ENCODE results near the gene PTPN12.

PTPN12 gene

GRCh38 chr7:77542895-77543294 lies 5.8 kb downstream of the PTPN12 start:
- ChIA-PET CTCF (interaction anchor here (0.6 kb wide), 1 partner anchor 397 kb away, joined by 5 read pairs; no protein-coding TSS in a partner anchor), POLR2A (ENCODE audit: low non-redundant PET) (interaction anchor here (0.6 to 0.7 kb wide), 2 partner anchors 54 to 80 kb away, joined by 4 to 8 read pairs; no protein-coding TSS in a partner anchor)
- TF ChIP-seq CTCF (conservative IDR thresholded peaks at IDR 0.05; ENCODE audit: low read depth) = no peak
- DNase-seq (ENCODE audit: low spot score) = no peak
- no peak overlapping the region for H3K27ac ChIP-seq

- ChIA-PET CTCF (interaction anchor here (0.6 kb wide), 2 partner anchors 216 to 1225 kb away, joined by 3 read pairs; no protein-coding TSS in a partner anchor), POLR2A (ENCODE audit: low non-redundant PET) (no interaction called here)
- H3K27ac ChIP-seq = no peak overlapping the region
- no peak for TF ChIP-seq CTCF (conservative IDR thresholded peaks at IDR 0.05; ENCODE audit: low read depth)
- no peak for DNase-seq (ENCODE audit: low spot score)
Measured at GRCh38 chr7:77543910-77544309, 6.8 kb downstream of the PTPN12 start.

GRCh38 chr7:77544518-77544917 lies 7.4 kb downstream of the PTPN12 start:
- CTCF ChIA-PET = interaction anchor here (0.6 kb wide), 1 partner anchor 1226 kb away, joined by 3 read pairs; no protein-coding TSS in a partner anchor
- POLR2A ChIA-PET (ENCODE audit: low non-redundant PET) = no interaction called here
- TF ChIP-seq CTCF (conservative IDR thresholded peaks at IDR 0.05; ENCODE audit: low read depth) = no peak
- H3K27ac ChIP-seq = no peak overlapping the region
- no peak for DNase-seq (ENCODE audit: low spot score)

- ChIA-PET CTCF (interaction anchor here (0.9 kb wide), 1 partner anchor 34 kb away, joined by 3 read pairs; no protein-coding TSS in a partner anchor), POLR2A (ENCODE audit: low non-redundant PET) (no interaction called here)
- TF ChIP-seq CTCF (conservative IDR thresholded peaks at IDR 0.05; ENCODE audit: low read depth) = no peak
- H3K27ac ChIP-seq = no peak overlapping the region
- DNase-seq (ENCODE audit: low spot score) = no peak
Measured at GRCh38 chr7:77548206-77548605, 11.1 kb downstream of the PTPN12 start.

GRCh38 chr7:77549106-77549870 lies 12.2 kb downstream of the PTPN12 start:
- CTCF ChIA-PET = interaction anchor here (1.2 kb wide), 1 partner anchor 9 kb away, joined by 4 read pairs; no protein-coding TSS in a partner anchor
- no peak for TF ChIP-seq CTCF (conservative IDR thresholded peaks at IDR 0.05; ENCODE audit: low read depth)
- POLR2A ChIA-PET (ENCODE audit: low non-redundant PET) = no interaction called here

GRCh38 chr7:77550586-77550985 lies 13.5 kb downstream of the PTPN12 start:
- DNase-seq (ENCODE audit: low spot score) = no peak
- ChIA-PET CTCF (interaction anchor here (1.2 kb wide), 1 partner anchor 10 kb away, joined by 4 read pairs; no protein-coding TSS in a partner anchor), POLR2A (ENCODE audit: low non-redundant PET) (no interaction called here)
- TF ChIP-seq CTCF (conservative IDR thresholded peaks at IDR 0.05; ENCODE audit: low read depth) = no peak
- no peak overlapping the region for H3K27ac ChIP-seq

More at GRCh38 chr7:77549106-77549870, 12.2 kb downstream of the PTPN12 start:
- DNase-seq (ENCODE audit: low spot score) = no peak
- no peak overlapping the region for H3K27ac ChIP-seq
